GM19099 (cell line): ENCODE data around the gene AATF.

Experiments
- POLR2A ChIP-seq: IDR thresholded peaks from 3 replicates; pipeline ENCODE4 v1.6.1; 2011; ENCODE audit warnings: low read depth; ENCODE audit not compliant: insufficient read length; ENCODE audit errors: extremely low read depth

AATF gene

GRCh38 chr17:36944553-36944952 is 4.2 kb upstream of the AATF start:
- TF ChIP-seq POLR2A: no peak

- TF ChIP-seq POLR2A: no peak
Observed at GRCh38 chr17:36945140-36945539, 3.6 kb upstream of the AATF start.

GRCh38 chr17:36945959-36946725 is 2.6 kb upstream of the AATF start:
- no peak for TF ChIP-seq POLR2A

- TF ChIP-seq POLR2A: no peak
Observed at GRCh38 chr17:36946726-36947091, 2.0 kb upstream of the AATF start.

GRCh38 chr17:36947922-36948716 is 635 bp upstream of the AATF start:
- no peak for TF ChIP-seq POLR2A

GRCh38 chr17:36949461-36949927 is 740 bp downstream of the AATF start:
- TF ChIP-seq POLR2A: no peak

- no peak for TF ChIP-seq POLR2A
Observed at GRCh38 chr17:36950027-36950426, 1.3 kb downstream of the AATF start.

- TF ChIP-seq POLR2A: no peak
Observed at GRCh38 chr17:36951084-36951789, 2.5 kb downstream of the AATF start.

GRCh38 chr17:36971508-36971907 is 22.8 kb downstream of the AATF start:
- TF ChIP-seq POLR2A: no peak

- TF ChIP-seq POLR2A: no peak
Observed at GRCh38 chr17:36972186-36972700, 23.5 kb downstream of the AATF start.

- TF ChIP-seq POLR2A: no peak
Observed at GRCh38 chr17:36972905-36973304, 24.2 kb downstream of the AATF start.

- TF ChIP-seq POLR2A: no peak
Observed at GRCh38 chr17:36975922-36976515, 27.3 kb downstream of the AATF start.

GRCh38 chr17:36977066-36977465 is 28.3 kb downstream of the AATF start:
- TF ChIP-seq POLR2A: no peak

GRCh38 chr17:36977568-36977967 is 28.8 kb downstream of the AATF start:
- no peak for TF ChIP-seq POLR2A

GRCh38 chr17:36978810-36979564 is 30.2 kb downstream of the AATF start:
- no peak for TF ChIP-seq POLR2A

GRCh38 chr17:36979565-36979941 is 30.8 kb downstream of the AATF start:
- no peak for TF ChIP-seq POLR2A
